ENCODE data around the gene ESRRB.

Gene ESRRB

GRCh38 chr14:76395161-76395560, 19.2 kb downstream of the ESRRB start:
- no peak for DNase-seq
- no CpG with 5 or more reads among the region's 8 CpGs for WGBS (ENCODE audit: extremely low coverage, insufficient coverage, insufficient read length)
- Histone ChIP-seq H3K4me2 (ENCODE audit: low read length) (no peak overlapping the region), H2BK120ac (ENCODE audit: insufficient read depth, low read length, poor library complexity) (no peak overlapping the region), H3K18ac (ENCODE audit: low read length) (no peak overlapping the region), H4K8ac (ENCODE audit: low read depth, low read length) (no peak overlapping the region), H3K79me1 (ENCODE audit: low read length) (no peaks in the 10 kb centered on the region), H3K36me3 (ENCODE audit: control insufficient read depth in 1 of 2, insufficient read depth in 2 of 2, low read length in 2 of 2) (no peaks in the 10 kb centered on the region), H4K12ac (ENCODE audit: low read depth, low read length) (no peak overlapping the region), H3K4me3 (ENCODE audit: low read depth, low read length) (no peak overlapping the region), H3K79me2 (ENCODE audit: control insufficient read depth, insufficient read depth, low read length, poor library complexity) (no peaks in the 10 kb centered on the region), H2AFZ (ENCODE audit: insufficient read depth, low read length, poor library complexity) (no peak overlapping the region), H3K4me1 (ENCODE audit: control insufficient read depth in 1 of 2, insufficient read depth in 2 of 2, low read length in 2 of 2) (peaks cover 3 to 4% of the 10 kb centered on the region in 2 experiments), H3K14ac (ENCODE audit: low read length) (no peak overlapping the region), H2AK5ac (ENCODE audit: low read length) (no peak overlapping the region), H3K27me3 (ENCODE audit: insufficient read depth, low read length) (no peaks in the 10 kb centered on the region), H3K27ac (ENCODE audit: low read depth, low read length) (no peak overlapping the region), H2BK12ac (ENCODE audit: low read length) (no peak overlapping the region), H3K9ac (ENCODE audit: low read length) (no peak overlapping the region), H2BK5ac (ENCODE audit: low read depth, low read length, poor library complexity) (no peak overlapping the region), H4K91ac (ENCODE audit: low read depth, low read length) (no peak overlapping the region), H3K23ac (ENCODE audit: low read length) (no peak overlapping the region), H3K9me3 (ENCODE audit: insufficient read depth, low read depth, low read length) (no peaks in the 10 kb centered on the region), H3K4ac (ENCODE audit: low read depth, low read length) (no peak overlapping the region)

- no peaks in the 10 kb centered on the region for H3K27me3 ChIP-seq (ENCODE audit: insufficient read depth, low read length)
- no peak overlapping the region for H4K8ac ChIP-seq (ENCODE audit: low read depth, low read length)
- H2BK120ac ChIP-seq (ENCODE audit: insufficient read depth, low read length, poor library complexity): no peak overlapping the region
- H3K4me2 ChIP-seq (ENCODE audit: low read length): no peak overlapping the region
- no peak for DNase-seq
- no peak overlapping the region for H2BK12ac ChIP-seq (ENCODE audit: low read length)
- H2AK5ac ChIP-seq (ENCODE audit: low read length): no peak overlapping the region
- H4K91ac ChIP-seq (ENCODE audit: low read depth, low read length): no peak overlapping the region
- no peak overlapping the region for H3K23ac ChIP-seq (ENCODE audit: low read length)
- H3K79me1 ChIP-seq (ENCODE audit: low read length): no peaks in the 10 kb centered on the region
- no peaks in the 10 kb centered on the region for H3K9me3 ChIP-seq (ENCODE audit: insufficient read depth, low read depth, low read length)
- H3K36me3 ChIP-seq (ENCODE audit: control insufficient read depth in 1 of 2, insufficient read depth in 2 of 2, low read length in 2 of 2): no peaks in the 10 kb centered on the region
- no peak overlapping the region for H3K9ac ChIP-seq (ENCODE audit: low read length)
- H3K18ac ChIP-seq (ENCODE audit: low read length): no peak overlapping the region
- H3K79me2 ChIP-seq (ENCODE audit: control insufficient read depth, insufficient read depth, low read length, poor library complexity): no peaks in the 10 kb centered on the region
- WGBS (ENCODE audit: extremely low coverage, insufficient coverage, insufficient read length): no CpG with 5 or more reads among the region's 19 CpGs
- no peak overlapping the region for H2BK5ac ChIP-seq (ENCODE audit: low read depth, low read length, poor library complexity)
- H3K4me1 ChIP-seq (ENCODE audit: control insufficient read depth in 1 of 2, insufficient read depth in 2 of 2, low read length in 2 of 2): peaks cover 3 to 4% of the 10 kb centered on the region in 2 experiments
- H3K4me3 ChIP-seq (ENCODE audit: low read depth, low read length): no peak overlapping the region
- no peak overlapping the region for H2AFZ ChIP-seq (ENCODE audit: insufficient read depth, low read length, poor library complexity)
- no peak overlapping the region for H3K14ac ChIP-seq (ENCODE audit: low read length)
- no peak overlapping the region for H4K12ac ChIP-seq (ENCODE audit: low read depth, low read length)
- no peak overlapping the region for H3K4ac ChIP-seq (ENCODE audit: low read depth, low read length)
- no peak overlapping the region for H3K27ac ChIP-seq (ENCODE audit: low read depth, low read length)
These were observed 20.8 kb downstream of the ESRRB start for GRCh38 chr14:76396714-76397187.

GRCh38 chr14:76405627-76406026, 29.7 kb downstream of the ESRRB start:
- H3K79me2 ChIP-seq (ENCODE audit: control insufficient read depth, insufficient read depth, low read length, poor library complexity): no peaks in the 10 kb centered on the region
- H3K4me3 ChIP-seq (ENCODE audit: low read depth, low read length): no peak overlapping the region
- H3K18ac ChIP-seq (ENCODE audit: low read length): no peak overlapping the region
- H2BK120ac ChIP-seq (ENCODE audit: insufficient read depth, low read length, poor library complexity): no peak overlapping the region
- H4K91ac ChIP-seq (ENCODE audit: low read depth, low read length): no peak overlapping the region
- H3K23ac ChIP-seq (ENCODE audit: low read length): no peak overlapping the region
- no peaks in the 10 kb centered on the region for H3K79me1 ChIP-seq (ENCODE audit: low read length)
- H3K9me3 ChIP-seq (ENCODE audit: insufficient read depth, low read depth, low read length): no peaks in the 10 kb centered on the region
- H4K12ac ChIP-seq (ENCODE audit: low read depth, low read length): no peak overlapping the region
- H2AFZ ChIP-seq (ENCODE audit: insufficient read depth, low read length, poor library complexity): no peak overlapping the region
- H2BK12ac ChIP-seq (ENCODE audit: low read length): no peak overlapping the region
- no peaks in the 10 kb centered on the region for H3K27me3 ChIP-seq (ENCODE audit: insufficient read depth, low read length)
- no peak overlapping the region for H3K14ac ChIP-seq (ENCODE audit: low read length)
- H2AK5ac ChIP-seq (ENCODE audit: low read length): no peak overlapping the region
- H3K4me2 ChIP-seq (ENCODE audit: low read length): no peak overlapping the region
- H3K4ac ChIP-seq (ENCODE audit: low read depth, low read length): no peak overlapping the region
- DNase-seq: no peak
- H2BK5ac ChIP-seq (ENCODE audit: low read depth, low read length, poor library complexity): no peak overlapping the region
- H3K4me1 ChIP-seq (ENCODE audit: control insufficient read depth in 1 of 2, insufficient read depth in 2 of 2, low read length in 2 of 2): no peaks in the 10 kb centered on the region
- no CpG with 5 or more reads among the region's 7 CpGs for WGBS (ENCODE audit: extremely low coverage, insufficient coverage, insufficient read length)
- no peak overlapping the region for H3K9ac ChIP-seq (ENCODE audit: low read length)
- H3K27ac ChIP-seq (ENCODE audit: low read depth, low read length): no peak overlapping the region
- H4K8ac ChIP-seq (ENCODE audit: low read depth, low read length): no peak overlapping the region
- no peaks in the 10 kb centered on the region for H3K36me3 ChIP-seq (ENCODE audit: control insufficient read depth in 1 of 2, insufficient read depth in 2 of 2, low read length in 2 of 2)

- H3K18ac ChIP-seq (ENCODE audit: low read length): no peak overlapping the region
- H3K9ac ChIP-seq (ENCODE audit: low read length): no peak overlapping the region
- no peak overlapping the region for H4K91ac ChIP-seq (ENCODE audit: low read depth, low read length)
- no peak overlapping the region for H3K14ac ChIP-seq (ENCODE audit: low read length)
- H3K4me2 ChIP-seq (ENCODE audit: low read length): no peak overlapping the region
- H3K36me3 ChIP-seq (ENCODE audit: control insufficient read depth in 1 of 2, insufficient read depth in 2 of 2, low read length in 2 of 2): no peaks in the 10 kb centered on the region
- no peaks in the 10 kb centered on the region for H3K4me1 ChIP-seq (ENCODE audit: control insufficient read depth in 1 of 2, insufficient read depth in 2 of 2, low read length in 2 of 2)
- H2AK5ac ChIP-seq (ENCODE audit: low read length): no peak overlapping the region
- no peak overlapping the region for H2BK5ac ChIP-seq (ENCODE audit: low read depth, low read length, poor library complexity)
- no peaks in the 10 kb centered on the region for H3K27me3 ChIP-seq (ENCODE audit: insufficient read depth, low read length)
- no peaks in the 10 kb centered on the region for H3K79me2 ChIP-seq (ENCODE audit: control insufficient read depth, insufficient read depth, low read length, poor library complexity)
- no peak overlapping the region for H4K8ac ChIP-seq (ENCODE audit: low read depth, low read length)
- H2AFZ ChIP-seq (ENCODE audit: insufficient read depth, low read length, poor library complexity): no peak overlapping the region
- H3K4ac ChIP-seq (ENCODE audit: low read depth, low read length): no peak overlapping the region
- no peak overlapping the region for H3K4me3 ChIP-seq (ENCODE audit: low read depth, low read length)
- H3K27ac ChIP-seq (ENCODE audit: low read depth, low read length): no peak overlapping the region
- no peak overlapping the region for H2BK120ac ChIP-seq (ENCODE audit: insufficient read depth, low read length, poor library complexity)
- no CpG with 5 or more reads among the region's 9 CpGs for WGBS (ENCODE audit: extremely low coverage, insufficient coverage, insufficient read length)
- H3K23ac ChIP-seq (ENCODE audit: low read length): no peak overlapping the region
- no peak overlapping the region for H2BK12ac ChIP-seq (ENCODE audit: low read length)
- H3K79me1 ChIP-seq (ENCODE audit: low read length): no peaks in the 10 kb centered on the region
- no peak for DNase-seq
- H3K9me3 ChIP-seq (ENCODE audit: insufficient read depth, low read depth, low read length): no peaks in the 10 kb centered on the region
- no peak overlapping the region for H4K12ac ChIP-seq (ENCODE audit: low read depth, low read length)
These were observed 31.7 kb downstream of the ESRRB start for GRCh38 chr14:76407449-76408150.

All from trophoblast cell (in vitro differentiated cells and primary cell).